Urothelium cell line (cell line): ENCODE measurements around the gene LYPD1.

Experiments
- DNase-seq: peaks from one replicate; pipeline ENCODE4 v3.0.0; 2011; ENCODE audit warnings: low spot score, mixed read lengths
- FAIRE-seq: peaks from 2 replicates; lab custom pipeline; 2011; peaks lifted over from hg19 to GRCh38; lab: Jason Lieb, UNC

LYPD1 gene

GRCh38 chr2:132599556-132599955, 70.4 kb downstream of the LYPD1 start:
- FAIRE-seq (no peak), DNase-seq (no peak)

GRCh38 chr2:132598536-132598935, 71.5 kb downstream of the LYPD1 start:
- DNase-seq (no peak), FAIRE-seq (no peak)

DNA sequence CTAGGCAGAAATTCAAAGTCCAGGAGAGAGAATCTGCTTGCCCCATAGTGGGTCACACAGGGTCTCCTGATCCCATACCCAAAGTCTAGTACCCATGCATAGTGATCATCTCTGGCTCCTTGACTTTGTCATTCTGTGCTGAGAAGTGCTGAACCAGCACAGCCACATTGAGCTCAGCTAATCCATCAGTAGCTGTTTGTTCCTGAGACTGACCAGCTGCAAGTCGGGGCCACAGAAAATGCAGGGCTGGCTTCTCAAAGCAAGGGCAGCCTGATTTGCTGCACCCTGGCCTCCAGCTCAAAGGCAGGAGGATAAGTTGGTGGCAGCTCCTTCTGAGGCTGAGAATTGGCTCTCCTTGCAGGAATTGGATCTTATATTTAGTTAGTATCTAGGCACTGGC, 72.2 kb downstream of the LYPD1 start:
- DNase-seq (no peak), FAIRE-seq (no peak)

- DNase-seq (no peak), FAIRE-seq (no peak)
Measured at GRCh38 chr2:132597166-132597565, 72.8 kb downstream of the LYPD1 start.

GRCh38 chr2:132595693-132596092, 74.3 kb downstream of the LYPD1 start:
- no peak for FAIRE-seq

DNA sequence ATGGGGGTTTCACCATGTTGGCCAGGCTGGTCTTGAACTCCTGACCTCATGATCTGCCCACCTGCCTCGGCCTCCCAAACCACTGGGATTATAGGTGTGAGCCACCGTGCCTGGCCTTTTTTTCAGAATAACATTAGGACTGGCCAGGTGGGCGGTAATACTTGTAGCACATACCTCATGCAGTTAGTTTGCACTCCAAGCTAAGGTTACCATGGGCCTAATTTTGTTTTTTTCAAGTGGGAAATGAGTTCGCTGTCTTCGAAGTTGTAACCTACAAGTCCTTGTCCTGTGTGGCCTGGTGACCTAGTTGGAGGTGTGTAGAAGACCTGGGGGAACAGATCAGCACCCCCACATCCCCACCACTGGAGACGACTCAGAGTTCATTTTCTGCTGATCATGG, 74.8 kb downstream of the LYPD1 start:
- DNase-seq (no peak), FAIRE-seq (no peak)

More at GRCh38 chr2:132595693-132596092, 74.3 kb downstream of the LYPD1 start:
- DNase-seq: no peak
